ENCODE data around the gene TMEM72.

DNA sequence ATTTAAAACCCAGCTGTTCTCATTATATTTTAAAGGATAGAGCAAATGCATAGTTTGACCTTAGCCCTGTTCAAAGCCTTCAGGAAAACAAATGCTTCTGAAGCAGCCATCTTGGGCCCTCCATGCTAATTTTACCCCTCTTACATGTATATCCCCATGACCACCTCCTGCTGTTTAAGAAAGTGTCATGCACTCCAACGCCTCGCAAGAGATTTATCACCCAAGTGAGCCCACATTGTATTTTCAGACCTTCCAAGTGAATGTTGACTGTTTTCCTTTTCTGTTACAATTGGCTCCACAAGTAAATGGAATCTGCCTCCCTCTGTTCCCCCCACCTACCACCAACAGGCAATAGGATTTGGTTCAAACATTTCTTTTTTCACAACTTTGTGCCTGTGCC lies 5.3 kb downstream of the TMEM72 start:
- no peak for TF ChIP-seq GATA3 (IDR thresholded peaks at IDR 0.05; ENCODE audit: low read depth, low read length)
- TF ChIP-seq GATA2 (IDR thresholded peaks at IDR 0.05; ENCODE audit: low read depth, low read length): no peak

Data from SH-SY5Y (cell line).